ENCODE results near the gene L3MBTL4.

GRCh38 chr18:6374340-6374739 is 40.4 kb downstream of the L3MBTL4 start:
- no peak for TF ChIP-seq CTCF (IDR thresholded peaks at IDR 0.05)
- TF ChIP-seq POLR2A (IDR thresholded peaks at IDR 0.05) = no peak

Data from adrenal gland (tissue), 5 donors.